HG03095 (cell line): ENCODE measurements around the gene ERVH48-1.
"Not testable (repeated sequence)": the region's sequence is repeated elsewhere in the genome, so short reads cannot be mapped to it uniquely, and the experiment has no call there.

Source experiments
- ATAC-seq: cut with Tn5 transposase; IDR thresholded peaks from one replicate; pipeline ENCODE4 v1.9.1; 2021; ENCODE audit warnings: moderate library complexity; ENCODE audit not compliant: unreplicated experiment

ERVH48-1 gene

DNA sequence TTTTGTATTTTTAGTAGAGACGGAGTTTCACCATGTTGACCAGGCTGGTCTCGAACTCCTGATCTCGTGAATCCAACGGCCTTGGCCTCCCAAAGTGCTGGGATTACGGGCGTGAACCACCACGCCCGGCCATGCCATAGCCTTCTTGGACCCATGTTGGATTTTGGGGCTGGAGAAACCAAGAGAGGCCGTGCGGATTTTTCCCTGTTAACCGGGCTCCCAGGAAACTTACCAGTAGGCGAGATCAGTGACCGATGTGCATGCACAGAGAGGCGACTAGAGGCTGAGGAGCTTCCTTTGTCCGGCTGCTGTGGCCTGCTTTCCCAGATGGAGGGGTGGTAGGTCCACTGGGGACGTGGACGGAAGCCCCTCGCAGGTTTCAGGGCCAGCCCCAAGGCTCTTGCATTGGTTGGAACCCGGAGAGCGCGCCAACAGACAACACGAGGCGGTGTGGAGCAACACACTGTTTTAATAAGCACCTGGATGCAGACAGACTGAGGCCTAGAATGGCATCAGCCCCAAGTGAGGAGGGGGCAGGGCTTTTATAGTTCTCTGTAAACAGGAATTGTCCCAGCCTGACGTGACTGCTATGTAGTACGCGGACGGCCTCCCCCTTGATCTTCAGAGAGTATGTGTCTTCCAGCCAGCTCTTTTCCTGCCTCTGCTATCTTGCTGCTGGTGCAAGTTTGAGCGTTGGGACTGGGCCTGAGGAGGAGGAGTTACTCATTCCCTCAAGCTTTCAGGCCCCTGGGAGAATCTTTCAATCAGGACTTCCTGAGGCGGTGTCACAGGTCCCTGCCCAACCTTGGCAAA is at the start of gene ERVH48-1:
TSS of gene ERVH48-1 (minus strand) at position 517 of the 813 bp plus-strand sequence. CDS start 6,624 bp downstream, outside the sequence.
- no peak for ATAC-seq

GRCh38 chr21:42973991-42974831 is 48.8 kb upstream of the ERVH48-1 start, which contains the start of gene PKNOX1:
Gene PKNOX1 (plus strand): TSS chr21:42974562. CDS start chr21:43004382, 29,820 bp downstream.
- peak; percentile 81 for ATAC-seq

DNA sequence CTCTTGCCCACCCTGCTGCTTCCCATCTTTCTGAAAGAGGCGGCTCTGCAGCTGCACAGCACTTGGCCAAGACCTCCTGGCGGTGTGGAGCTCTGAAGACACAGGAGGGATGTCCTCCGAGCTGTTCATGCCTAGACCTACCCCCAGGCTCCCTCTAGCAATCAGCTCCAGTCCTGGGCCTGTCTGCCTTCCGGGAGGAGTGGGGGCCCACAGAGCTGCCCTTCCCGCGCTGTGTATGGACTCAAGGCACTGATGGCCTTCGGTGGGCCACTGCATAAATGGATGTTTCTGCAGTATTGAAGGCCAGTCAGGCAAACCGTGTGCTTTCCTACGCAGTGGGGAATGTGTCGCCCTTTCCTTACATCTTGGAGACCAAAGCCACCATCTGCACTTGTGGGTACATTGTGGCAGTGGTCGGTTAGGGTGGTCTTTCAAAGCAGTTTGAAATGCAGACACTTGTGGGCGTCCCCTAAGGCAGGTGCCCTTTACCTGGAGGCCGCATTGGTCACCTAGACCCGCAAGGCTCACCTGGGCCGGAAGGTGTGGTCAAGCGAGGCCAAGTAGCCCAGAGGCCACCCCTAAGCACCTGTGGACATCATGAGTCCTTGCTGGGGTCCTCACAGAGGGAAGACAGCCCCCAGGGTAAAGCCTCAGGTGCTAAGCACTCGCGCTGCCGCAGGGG is 48.0 kb upstream of the ERVH48-1 start:
- peak; percentile 12 for ATAC-seq

DNA sequence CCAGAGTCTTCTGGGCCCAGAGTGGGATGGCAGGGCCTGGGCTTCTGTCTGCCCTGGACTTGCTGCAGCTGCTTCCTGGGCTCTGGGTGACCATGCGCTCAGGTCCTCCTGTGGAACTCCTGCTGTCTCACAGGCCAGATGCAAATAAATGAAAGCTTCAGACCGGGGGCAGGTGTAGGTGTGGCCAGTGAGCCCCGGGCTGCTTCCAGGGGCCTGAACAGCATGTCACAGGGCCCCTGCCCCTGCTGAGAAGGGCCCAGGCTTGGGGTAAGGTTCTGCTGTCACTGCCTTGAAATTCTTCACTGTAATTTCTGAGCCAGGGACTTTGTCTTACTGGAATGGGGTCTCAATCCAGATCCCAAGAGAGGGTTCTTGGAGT is 46.5 kb upstream of the ERVH48-1 start:
- no peak for ATAC-seq

DNA sequence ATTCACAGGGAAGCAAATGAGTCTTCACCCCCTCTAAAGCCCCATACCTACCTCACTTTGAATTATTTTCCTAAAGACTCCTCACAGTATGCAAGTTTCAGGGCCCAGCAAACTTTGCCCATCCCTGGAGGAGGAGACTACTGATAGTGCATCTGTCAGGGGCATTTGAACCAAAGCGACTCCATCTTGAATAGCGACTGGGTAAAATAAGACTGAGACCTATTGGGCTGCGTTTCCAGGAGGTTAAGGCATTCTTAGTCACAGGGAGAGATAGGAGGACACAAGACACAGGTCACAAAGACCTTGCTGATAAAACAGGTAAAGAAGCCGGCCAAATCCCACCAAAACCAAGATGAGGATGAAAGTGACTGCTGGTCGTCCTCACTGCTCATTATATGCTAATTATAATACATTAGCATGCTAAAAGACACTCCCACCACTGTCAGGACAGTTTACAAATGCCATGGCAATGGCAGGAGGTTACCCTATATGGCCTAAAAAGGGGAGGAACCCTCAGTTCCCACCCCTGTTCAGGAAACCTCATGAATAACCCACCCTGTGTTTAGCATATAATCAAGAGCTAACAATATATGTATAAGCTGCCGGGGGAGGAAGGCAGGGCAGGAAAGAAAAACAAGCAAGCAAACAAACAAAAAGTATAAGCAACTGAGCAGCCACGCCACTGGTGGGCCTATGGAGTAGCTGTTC is 45.7 kb upstream of the ERVH48-1 start:
- no peak for ATAC-seq

- no peak for ATAC-seq
Observed at GRCh38 chr21:42969193-42969600, 43.8 kb upstream of the ERVH48-1 start.

DNA sequence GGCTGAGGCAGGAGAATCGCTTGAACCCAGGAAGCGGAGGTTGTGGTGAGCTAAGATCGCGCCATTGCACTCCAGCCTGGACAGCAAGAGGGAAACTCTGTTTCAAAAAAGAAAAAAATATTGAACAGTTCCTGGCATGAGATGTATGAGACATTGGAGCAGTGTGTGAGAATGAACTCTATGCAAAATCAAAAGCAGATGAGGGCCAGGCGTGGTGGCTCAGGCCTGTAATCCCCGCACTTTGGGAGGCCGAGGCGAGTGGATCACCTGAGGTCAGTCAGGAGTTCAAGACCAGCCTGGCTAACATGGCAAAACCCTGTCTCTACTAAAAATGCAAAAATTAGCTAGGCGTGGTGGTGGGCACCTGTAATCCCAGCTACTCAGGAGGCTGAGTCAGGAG is 42.2 kb upstream of the ERVH48-1 start:
- ATAC-seq, result not testable (repeated sequence)

DNA sequence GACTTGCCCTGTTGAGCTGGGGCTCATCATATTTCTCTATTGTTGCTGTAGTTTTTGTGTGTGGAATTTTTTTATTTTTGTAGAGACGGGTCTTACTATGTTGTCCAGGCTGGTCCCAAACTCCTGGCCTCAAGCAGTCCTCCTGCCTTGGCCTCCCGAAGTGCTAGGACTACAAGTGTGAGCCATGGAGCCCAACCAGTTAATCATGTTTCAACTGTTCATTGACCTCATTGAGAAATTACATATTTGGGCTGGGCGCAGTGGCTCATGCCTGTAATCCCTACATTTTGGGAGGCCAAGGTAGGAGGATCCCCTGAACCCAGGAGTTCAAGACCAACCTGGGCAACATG is 39.8 kb upstream of the ERVH48-1 start:
- no peak for ATAC-seq

DNA sequence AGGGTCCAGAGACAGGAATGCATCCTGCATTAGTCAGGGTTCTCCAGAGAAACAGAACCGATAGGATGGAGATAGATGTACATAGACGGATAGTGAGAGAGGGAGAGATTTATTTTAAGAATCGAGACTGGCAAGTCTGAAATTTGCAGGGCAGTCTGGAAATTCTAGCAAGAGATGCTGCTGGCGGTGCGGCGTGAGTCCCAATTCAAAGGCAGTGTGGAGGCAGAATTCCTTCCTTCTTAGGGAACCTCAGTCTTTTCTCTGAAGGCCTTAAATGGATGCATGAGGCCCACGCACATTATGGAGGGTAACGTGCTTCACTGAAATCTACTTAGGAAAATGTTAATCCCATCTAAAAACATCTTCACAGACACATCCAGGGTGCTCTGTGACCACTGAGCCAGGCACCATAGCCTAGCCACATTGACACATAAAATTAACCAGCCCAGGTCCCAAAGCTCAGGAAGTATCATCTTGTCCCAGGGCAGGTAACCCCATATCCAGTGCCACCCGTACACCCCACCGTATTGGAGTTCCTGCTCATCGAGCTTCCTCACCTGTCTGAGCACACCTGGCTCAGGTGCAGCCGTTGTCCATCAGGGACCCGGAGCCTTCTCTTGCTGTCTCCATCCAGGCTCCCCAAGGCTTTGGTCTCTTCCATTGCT is 39.2 kb upstream of the ERVH48-1 start:
- ATAC-seq, result no peak

DNA sequence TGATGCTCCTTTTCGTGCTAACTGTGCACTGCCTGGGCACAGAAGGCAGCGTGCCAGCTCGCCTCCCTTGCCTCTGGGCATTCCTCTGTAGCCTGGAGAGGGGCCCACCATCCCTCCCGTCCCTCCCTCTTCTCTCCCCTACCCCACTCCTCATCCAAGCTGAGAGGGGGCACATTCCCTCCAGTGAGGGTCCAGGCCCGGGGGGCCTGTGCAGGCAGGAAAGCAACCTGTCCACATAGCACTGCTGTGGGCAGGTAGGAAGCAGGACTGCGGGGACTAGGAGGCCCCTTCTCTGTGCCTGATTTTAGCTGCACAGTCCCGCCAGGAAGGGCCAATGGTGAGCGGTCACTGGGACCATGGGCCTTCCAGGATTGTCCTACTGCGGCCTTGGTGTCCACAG is 38.7 kb upstream of the ERVH48-1 start:
- ATAC-seq, result no peak

GRCh38 chr21:42962380-42963007 is 37.1 kb upstream of the ERVH48-1 start:
- no peak for ATAC-seq

GRCh38 chr21:42959728-42960127 is 34.3 kb upstream of the ERVH48-1 start:
- no peak for ATAC-seq

GRCh38 chr21:42958122-42958521 is 32.7 kb upstream of the ERVH48-1 start:
- ATAC-seq, result not testable (repeated sequence)

DNA sequence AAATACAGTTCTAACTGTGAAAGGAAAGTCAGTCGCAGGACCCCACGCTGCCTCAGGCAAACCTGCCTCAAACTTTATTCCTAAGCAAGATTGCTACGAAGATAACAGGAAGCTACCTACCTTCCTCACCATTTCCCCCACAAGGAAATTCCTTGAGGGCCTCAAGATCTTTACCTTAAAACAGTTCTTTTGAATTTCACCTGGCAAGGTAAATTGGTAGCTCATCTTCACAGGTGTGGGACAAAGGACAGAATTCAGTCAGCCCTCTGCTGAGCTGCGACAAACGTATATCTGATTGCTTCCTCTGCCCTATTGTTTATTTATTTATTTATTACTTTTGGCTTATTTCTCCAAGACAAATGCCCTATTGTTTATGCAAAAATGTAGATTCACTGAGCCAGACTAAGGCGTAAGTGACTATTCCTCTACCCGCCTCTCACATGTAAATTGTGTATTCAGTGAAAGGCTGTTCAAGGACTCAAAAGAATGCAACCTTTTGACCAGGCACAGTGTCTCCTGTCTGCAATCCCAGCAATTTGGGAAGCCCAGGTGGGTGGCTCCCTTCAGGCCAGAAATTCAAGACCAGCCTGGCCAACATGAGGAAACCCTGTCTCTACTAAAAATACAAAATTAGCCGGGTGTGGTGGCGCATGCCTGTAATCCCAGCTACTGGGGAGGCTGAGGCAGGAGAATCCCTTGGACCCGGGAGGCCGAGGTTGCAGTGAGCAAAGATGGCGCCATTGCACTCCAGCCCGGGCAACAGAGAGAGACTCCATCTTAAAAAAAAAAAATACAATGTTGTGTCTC is 31.6 kb upstream of the ERVH48-1 start:
- no peak for ATAC-seq

DNA sequence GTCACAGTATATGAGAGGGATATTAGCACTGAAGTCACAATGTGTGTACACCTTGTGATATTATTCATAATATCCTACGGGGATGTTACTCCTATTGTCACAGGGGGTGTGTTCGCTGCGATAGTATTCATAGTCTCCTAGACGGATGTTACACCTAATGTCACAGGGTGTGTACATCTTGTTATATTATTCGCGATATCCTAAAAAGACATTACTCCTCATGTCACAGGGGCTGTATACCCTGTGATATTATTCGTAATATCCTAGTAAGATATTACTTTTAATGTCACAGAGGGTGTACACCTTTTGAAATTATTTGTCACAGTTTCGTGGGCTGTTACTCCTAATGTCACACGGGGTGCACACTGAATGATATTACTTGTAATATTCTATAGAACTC is 25.8 kb upstream of the ERVH48-1 start:
- ATAC-seq, result not testable (repeated sequence)

DNA sequence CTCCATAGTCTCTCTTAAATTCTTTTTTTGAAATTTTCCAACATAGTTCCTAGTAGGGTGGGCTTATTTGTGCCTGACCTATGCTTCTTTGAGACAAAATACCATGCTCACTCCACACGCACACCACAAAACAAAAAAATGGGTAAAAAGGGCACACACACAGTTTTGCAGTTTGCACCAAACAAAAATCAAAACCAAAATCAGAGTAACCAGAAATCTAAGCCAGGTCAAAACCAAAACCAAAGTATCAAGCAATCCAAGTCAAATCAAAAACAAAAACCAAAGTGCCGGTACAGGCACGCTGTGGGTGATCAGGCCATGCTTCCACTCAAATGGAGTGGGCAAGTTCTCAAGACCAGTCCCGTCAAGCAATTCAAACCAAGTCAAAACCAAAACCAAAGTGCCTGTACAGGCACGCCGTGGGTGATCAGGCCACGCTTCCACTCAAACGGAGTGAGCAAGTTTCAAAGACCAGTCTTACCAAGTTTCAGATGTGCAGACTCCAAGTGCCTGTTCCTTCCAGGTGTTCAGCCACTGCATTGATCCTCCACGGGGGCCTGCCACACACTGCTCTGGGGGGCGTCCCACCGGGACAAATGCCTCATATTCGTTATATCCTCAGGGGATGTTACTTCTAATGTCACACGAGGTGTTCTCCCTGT is 23.8 kb upstream of the ERVH48-1 start:
- not testable (repeated sequence) for ATAC-seq

DNA sequence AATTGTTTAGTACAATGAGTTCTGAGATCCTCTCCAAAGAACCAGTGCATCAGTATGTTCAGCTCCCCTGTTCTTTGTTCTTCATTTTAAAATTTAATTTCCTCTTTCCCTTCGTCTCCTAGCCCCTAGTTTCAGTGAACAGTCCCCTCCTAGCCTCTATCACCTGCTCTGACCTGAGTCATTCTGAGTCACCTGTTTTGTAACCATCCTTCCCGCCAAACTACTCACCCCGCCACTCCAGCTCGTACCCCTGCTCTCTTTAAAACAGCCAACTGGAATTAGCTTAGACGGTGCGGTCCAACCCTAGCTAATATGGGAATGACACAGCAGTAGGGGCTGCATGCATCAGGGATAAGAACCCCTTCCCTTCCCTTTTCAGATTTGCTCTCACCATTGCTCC is 16.8 kb upstream of the ERVH48-1 start:
- ATAC-seq, result no peak

DNA sequence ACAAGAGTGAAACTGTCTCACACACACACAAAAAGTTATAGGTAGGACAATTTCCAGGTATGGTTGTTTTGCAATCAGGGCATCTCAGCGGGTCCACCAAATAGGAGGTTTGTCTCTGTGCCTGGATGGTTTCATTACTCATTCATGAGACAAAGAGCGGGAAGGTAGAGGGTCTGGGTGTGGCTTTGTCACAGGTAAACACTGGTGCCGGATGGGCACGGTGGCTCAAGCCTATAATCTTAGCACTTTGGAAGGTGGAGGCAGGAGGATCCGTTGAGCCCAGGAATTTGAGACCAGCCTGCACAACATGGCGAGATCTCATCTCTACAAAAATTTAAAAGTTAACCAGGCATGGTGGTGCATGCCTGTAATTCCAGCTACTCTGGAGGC is 16.3 kb upstream of the ERVH48-1 start:
- no peak for ATAC-seq
